ENCODE measurements around the gene LGR4. TPM values are rescaled to one million over a fixed set of nuclear protein-coding genes. Genes with fewer than 3 reads are reported as not detected.

LGR4 gene
- total and polyA plus RNA-seq, 9 of the 15 experiments (the other 6 are each of a cell fraction or from before 2014, with no cell fraction given), result 0.94 to 10.1 (median 5.8) TPM

GRCh38 chr11:27372164-27372563 lies 100.4 kb downstream of the LGR4 start (continued):
- TF ChIP-seq ZBTB43 (CRISPR knock-in tag; IDR thresholded peaks at IDR 0.05), result no peak
- no peak for TF ChIP-seq SETDB1 (IDR thresholded peaks at IDR 0.05; ENCODE audit: low read length)
- no peak for TF ChIP-seq ZNF436 (CRISPR knock-in tag; IDR thresholded peaks at IDR 0.05)
- 0 out of 2 replicates have a peak, but pooled peaks have one; percentile 42 for TF ChIP-seq MBD2 (IDR thresholded peaks at IDR 0.05; ENCODE audit: borderline replicate concordance, low read depth)
- TF ChIP-seq ZNF717 (CRISPR knock-in tag; IDR thresholded peaks at IDR 0.05), result no peak
- no peak for TF ChIP-seq CBX1 (IDR thresholded peaks at IDR 0.05; ENCODE audit: low read depth)
- no peak for TF ChIP-seq OTX1 (CRISPR knock-in tag; IDR thresholded peaks at IDR 0.05)
- no peak for TF ChIP-seq RAD51 (IDR thresholded peaks at IDR 0.05; ENCODE audit: borderline replicate concordance, low read depth)
- no peak for TF ChIP-seq NR3C1 (CRISPR knock-in tag; IDR thresholded peaks at IDR 0.05)
- no peak for TF ChIP-seq ZEB2 (IDR thresholded peaks at IDR 0.05)
- TF ChIP-seq ZBTB26 (CRISPR knock-in tag; IDR thresholded peaks at IDR 0.05), result no peak
- no peak for TF ChIP-seq HNRNPK (IDR thresholded peaks at IDR 0.05; ENCODE audit: low read depth, low read length, poor library complexity, severe bottlenecking)
- no peak for TF ChIP-seq ZNF644 (tag; IDR thresholded peaks at IDR 0.05; ENCODE audit: low read depth)
- TF ChIP-seq ZNF780A (CRISPR knock-in tag; IDR thresholded peaks at IDR 0.05), result no peak
- no peak for TF ChIP-seq SIN3B (IDR thresholded peaks at IDR 0.05; ENCODE audit: low read depth)
- no peak for TF ChIP-seq ARID2 (IDR thresholded peaks at IDR 0.05)
- no peak for TF ChIP-seq BCL6 (CRISPR knock-in tag; IDR thresholded peaks at IDR 0.05)
- TF ChIP-seq ZNF77 (CRISPR knock-in tag; IDR thresholded peaks at IDR 0.05), result no peak
- TF ChIP-seq TBP (optimal IDR thresholded peaks at IDR 0.05; ENCODE audit: low read depth, low read length), result no peak
- no peak for TF ChIP-seq MAFG (tag; conservative IDR thresholded peaks at IDR 0.05)
- TF ChIP-seq KAT8 (IDR thresholded peaks at IDR 0.05; ENCODE audit: low read depth), result no peak
- no peak for TF ChIP-seq NELFE (IDR thresholded peaks at IDR 0.05; ENCODE audit: insufficient read depth, insufficient read length)
- TF ChIP-seq FOXA1 (IDR thresholded peaks at IDR 0.05; ENCODE audit: borderline replicate concordance), result no peak
- TF ChIP-seq BACH1 (tag; IDR thresholded peaks at IDR 0.05), result no peak
- no peak for TF ChIP-seq ELK1 (CRISPR knock-in tag; IDR thresholded peaks at IDR 0.05)
- no peak for TF ChIP-seq FOXP4 (CRISPR knock-in tag; IDR thresholded peaks at IDR 0.05; ENCODE audit: borderline replicate concordance)
- peak; percentile 44 to 93; a peak in 3 of 4 replicates for TF ChIP-seq RCOR1 (IDR thresholded peaks at IDR 0.05; ENCODE audit: borderline replicate concordance in 1 of 2, low read depth in 2 of 2, low read length in 2 of 2)
- TF ChIP-seq ZNF696 (CRISPR knock-in tag; conservative IDR thresholded peaks at IDR 0.05), result no peak
